Activated naive CD4-positive, alpha-beta T cell treated with anti-CD3 and anti-CD28 coated beads, Interleukin-2, amount 50 U/mL, for 24 hours (primary cell): Measurements from ENCODE around the gene OR4C45.
"Not testable (repeated sequence)": the region's sequence is repeated elsewhere in the genome, so short reads cannot be mapped to it uniquely, and the experiment has no call there.

Source experiments
- H3K27ac Mint-ChIP-seq: one replicate; pipeline ENCODE4 v1.8.0; 2021; ENCODE audit warnings: mild to moderate bottlenecking, mixed read lengths
- H3K27me3 Mint-ChIP-seq: one replicate; pipeline ENCODE4 v1.8.0; 2021; ENCODE audit warnings: mixed read lengths
- H3K36me3 Mint-ChIP-seq: one replicate; pipeline ENCODE4 v1.8.0; 2021; ENCODE audit warnings: mixed read lengths
- H3K4me1 Mint-ChIP-seq: one replicate; pipeline ENCODE4 v1.8.0; 2021; ENCODE audit warnings: mixed read lengths
- H3K4me3 Mint-ChIP-seq: one replicate; pipeline ENCODE4 v1.8.0; 2021; ENCODE audit warnings: mild to moderate bottlenecking, mixed read lengths
- H3K9me3 Mint-ChIP-seq: one replicate; pipeline ENCODE4 v1.8.0; 2021; ENCODE audit warnings: mixed read lengths

Gene OR4C45

GRCh38 chr11:50032574-50032973 is at the start of gene OR4C45:
Gene OR4C45 (plus strand): TSS chr11:50032874.
- H3K9me3 Mint-ChIP-seq, result peaks cover 4% of the 10 kb centered on the region
- no peak within 1 kb of the TSS for H3K4me3 Mint-ChIP-seq
- H3K27me3 Mint-ChIP-seq, result no peaks in the 10 kb centered on the region
- H3K4me1 Mint-ChIP-seq, result no peaks in the 10 kb centered on the region
- H3K27ac Mint-ChIP-seq, result no peak within 1 kb of the TSS
- no peaks in the 10 kb centered on the region for H3K36me3 Mint-ChIP-seq

GRCh38 chr11:49995565-49995964 is 37.1 kb upstream of the OR4C45 start:
- Mint-ChIP-seq H3K27me3 (no peaks in the 10 kb centered on the region), H3K4me3 (no peak overlapping the region), H3K4me1 (no peaks in the 10 kb centered on the region), H3K27ac (no peak overlapping the region), H3K9me3 (no peaks in the 10 kb centered on the region), H3K36me3 (no peaks in the 10 kb centered on the region)

- peaks cover 16% of the 10 kb centered on the region for H3K9me3 Mint-ChIP-seq
- no peak overlapping the region for H3K4me3 Mint-ChIP-seq
- H3K27me3 Mint-ChIP-seq, result no peaks in the 10 kb centered on the region
- H3K36me3 Mint-ChIP-seq, result no peaks in the 10 kb centered on the region
- H3K27ac Mint-ChIP-seq, result no peak overlapping the region
- H3K4me1 Mint-ChIP-seq, result no peaks in the 10 kb centered on the region
Measured at GRCh38 chr11:50030193-50030592, 2.5 kb upstream of the OR4C45 start.

GRCh38 chr11:50036239-50036638 is 3.6 kb downstream of the OR4C45 start:
- H3K9me3 Mint-ChIP-seq, H3K4me3 Mint-ChIP-seq, H3K36me3 Mint-ChIP-seq, H3K4me1 Mint-ChIP-seq, H3K27me3 Mint-ChIP-seq, H3K27ac Mint-ChIP-seq: not testable (repeated sequence)

- Mint-ChIP-seq H3K4me3 (no peak overlapping the region), H3K27me3 (no peaks in the 10 kb centered on the region), H3K4me1 (no peaks in the 10 kb centered on the region), H3K9me3 (peaks cover 4% of the 10 kb centered on the region), H3K36me3 (no peaks in the 10 kb centered on the region), H3K27ac (no peak overlapping the region)
Measured at GRCh38 chr11:50037251-50037650, 4.6 kb downstream of the OR4C45 start.

GRCh38 chr11:50044647-50045046 is 12.0 kb downstream of the OR4C45 start:
- H3K9me3 Mint-ChIP-seq, result peaks cover under 1% of the 10 kb centered on the region
- no peak overlapping the region for H3K27ac Mint-ChIP-seq
- no peaks in the 10 kb centered on the region for H3K27me3 Mint-ChIP-seq
- H3K4me1 Mint-ChIP-seq, result no peaks in the 10 kb centered on the region
- no peak overlapping the region for H3K4me3 Mint-ChIP-seq
- H3K36me3 Mint-ChIP-seq, result no peaks in the 10 kb centered on the region

GRCh38 chr11:50063056-50063455 is 30.4 kb downstream of the OR4C45 start:
- not testable (repeated sequence) for H3K4me1 Mint-ChIP-seq, H3K4me3 Mint-ChIP-seq, H3K27ac Mint-ChIP-seq, H3K36me3 Mint-ChIP-seq, H3K9me3 Mint-ChIP-seq, H3K27me3 Mint-ChIP-seq

- Mint-ChIP-seq H3K27me3 (no peaks in the 10 kb centered on the region), H3K4me1 (no peaks in the 10 kb centered on the region), H3K4me3 (no peak overlapping the region), H3K27ac (no peak overlapping the region), H3K9me3 (peaks cover 18% of the 10 kb centered on the region), H3K36me3 (peaks cover 4% of the 10 kb centered on the region)
Measured at GRCh38 chr11:50070389-50070788, 37.7 kb downstream of the OR4C45 start.

- H3K9me3 Mint-ChIP-seq, result peaks cover 8% of the 10 kb centered on the region
- H3K4me3 Mint-ChIP-seq, result no peak overlapping the region
- no peak overlapping the region for H3K27ac Mint-ChIP-seq
- no peaks in the 10 kb centered on the region for H3K4me1 Mint-ChIP-seq
- peaks cover 4% of the 10 kb centered on the region for H3K36me3 Mint-ChIP-seq
- no peaks in the 10 kb centered on the region for H3K27me3 Mint-ChIP-seq
Measured at GRCh38 chr11:50071584-50072225, 39.0 kb downstream of the OR4C45 start.

- peaks cover 8% of the 10 kb centered on the region for H3K9me3 Mint-ChIP-seq
- H3K36me3 Mint-ChIP-seq, result peaks cover 4% of the 10 kb centered on the region
- H3K4me1 Mint-ChIP-seq, result no peaks in the 10 kb centered on the region
- no peak overlapping the region for H3K4me3 Mint-ChIP-seq
- H3K27ac Mint-ChIP-seq, result no peak overlapping the region
- no peaks in the 10 kb centered on the region for H3K27me3 Mint-ChIP-seq
Measured at GRCh38 chr11:50072226-50073112, 39.8 kb downstream of the OR4C45 start.

GRCh38 chr11:50073113-50074105 is 40.7 kb downstream of the OR4C45 start:
- Mint-ChIP-seq H3K27me3 (no peaks in the 10 kb centered on the region), H3K27ac (no peak overlapping the region), H3K36me3 (peaks cover 4% of the 10 kb centered on the region), H3K9me3 (peaks cover 8% of the 10 kb centered on the region), H3K4me1 (no peaks in the 10 kb centered on the region), H3K4me3 (no peak overlapping the region)

- no peak overlapping the region for H3K4me3 Mint-ChIP-seq
- H3K27me3 Mint-ChIP-seq, result no peaks in the 10 kb centered on the region
- H3K27ac Mint-ChIP-seq, result no peak overlapping the region
- H3K36me3 Mint-ChIP-seq, result peaks cover 4% of the 10 kb centered on the region
- peaks cover 8% of the 10 kb centered on the region for H3K9me3 Mint-ChIP-seq
- H3K4me1 Mint-ChIP-seq, result no peaks in the 10 kb centered on the region
Measured at GRCh38 chr11:50074161-50074560, 41.5 kb downstream of the OR4C45 start.

- no peaks in the 10 kb centered on the region for H3K4me1 Mint-ChIP-seq
- H3K27me3 Mint-ChIP-seq, result no peaks in the 10 kb centered on the region
- H3K27ac Mint-ChIP-seq, result no peak overlapping the region
- no peak overlapping the region for H3K4me3 Mint-ChIP-seq
- H3K9me3 Mint-ChIP-seq, result peaks cover 4% of the 10 kb centered on the region
- H3K36me3 Mint-ChIP-seq, result peaks cover 3% of the 10 kb centered on the region
Measured at GRCh38 chr11:50075856-50076255, 43.2 kb downstream of the OR4C45 start.

GRCh38 chr11:50077526-50077925 is 44.9 kb downstream of the OR4C45 start:
- no peak overlapping the region for H3K4me3 Mint-ChIP-seq
- no peaks in the 10 kb centered on the region for H3K27me3 Mint-ChIP-seq
- no peaks in the 10 kb centered on the region for H3K36me3 Mint-ChIP-seq
- no peak overlapping the region for H3K27ac Mint-ChIP-seq
- no peaks in the 10 kb centered on the region for H3K9me3 Mint-ChIP-seq
- no peaks in the 10 kb centered on the region for H3K4me1 Mint-ChIP-seq

GRCh38 chr11:50078001-50078400 is 45.3 kb downstream of the OR4C45 start:
- Mint-ChIP-seq H3K27ac (no peak overlapping the region), H3K4me3 (no peak overlapping the region), H3K4me1 (no peaks in the 10 kb centered on the region), H3K36me3 (no peaks in the 10 kb centered on the region), H3K27me3 (no peaks in the 10 kb centered on the region), H3K9me3 (no peaks in the 10 kb centered on the region)
